Dendritic cell treated with granulocyte-macrophage colony-stimulating factor and Interleukin-4, amounts not matched to agents 40 ng/mL and 50 ng/mL, for 4 days (primary cell): ENCODE data around the gene HTT-AS.

Experiments used
- H3K27ac Mint-ChIP-seq: one replicate; pipeline ENCODE4 v1.8.0; 2022; ENCODE audit warnings: mild to moderate bottlenecking, mixed read lengths
- H3K27me3 Mint-ChIP-seq: one replicate; pipeline ENCODE4 v1.8.0; 2022; ENCODE audit warnings: mild to moderate bottlenecking, mixed read lengths
- H3K36me3 Mint-ChIP-seq: one replicate; pipeline ENCODE4 v1.8.0; 2022; ENCODE audit warnings: low read depth, mixed read lengths
- H3K4me1 Mint-ChIP-seq: one replicate; pipeline ENCODE4 v1.8.0; 2022; ENCODE audit warnings: low read depth, mixed read lengths
- H3K4me3 Mint-ChIP-seq: one replicate; pipeline ENCODE4 v1.8.0; 2022; ENCODE audit warnings: mild to moderate bottlenecking, moderate library complexity, mixed read lengths
- H3K9me3 Mint-ChIP-seq: one replicate; pipeline ENCODE4 v1.8.0; 2022; ENCODE audit warnings: mixed read lengths
- intact Hi-C: fragments of 100-400 bp; cut with micrococcal nuclease; formaldehyde crosslinking; loops from one replicate; pipeline ENCODE4 v1.15.0; 2022

Gene HTT-AS

GRCh38 chr4:3077796-3078195, 3.5 kb upstream of the HTT-AS start:
- peaks cover 37% of the 10 kb centered on the region for H3K4me1 Mint-ChIP-seq
- no peaks in the 10 kb centered on the region for H3K9me3 Mint-ChIP-seq
- intact Hi-C loops = loop anchor here (2.0 to 10.0 kb wide), 2 partner anchors 31 to 113 kb away; partner anchors contain the start of genes GRK4 and NOP14

DNA sequence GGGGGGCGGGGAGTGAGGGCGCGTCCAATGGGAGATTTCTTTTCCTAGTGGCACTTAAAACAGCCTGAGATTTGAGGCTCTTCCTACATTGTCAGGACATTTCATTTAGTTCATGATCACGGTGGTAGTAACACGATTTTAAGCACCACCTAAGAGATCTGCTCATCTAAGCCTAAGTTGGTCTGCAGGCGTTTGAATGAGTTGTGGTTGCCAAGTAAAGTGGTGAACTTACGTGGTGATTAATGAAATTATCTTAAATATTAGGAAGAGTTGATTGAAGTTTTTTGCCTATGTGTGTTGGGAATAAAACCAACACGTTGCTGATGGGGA, 1.3 kb upstream of the HTT-AS start:
- Mint-ChIP-seq H3K4me1 (peaks cover 34% of the 10 kb centered on the region), H3K4me3 (peak overlapping the region; percentile 97), H3K27ac (peak overlapping the region; percentile 97), H3K36me3 (peaks cover 23% of the 10 kb centered on the region), H3K27me3 (peaks cover 4% of the 10 kb centered on the region), H3K9me3 (no peaks in the 10 kb centered on the region)
- intact Hi-C loops = loop anchor here (10.0 kb wide), 1 partner anchor 111 kb away; the partner anchor contains the start of genes GRK4 and NOP14

More at GRCh38 chr4:3077796-3078195, 3.5 kb upstream of the HTT-AS start:
- Mint-ChIP-seq H3K27ac (peak overlapping the region; percentile 65), H3K27me3 (peaks cover 3% of the 10 kb centered on the region), H3K4me3 (no peak overlapping the region), H3K36me3 (peaks cover 23% of the 10 kb centered on the region)

DNA sequence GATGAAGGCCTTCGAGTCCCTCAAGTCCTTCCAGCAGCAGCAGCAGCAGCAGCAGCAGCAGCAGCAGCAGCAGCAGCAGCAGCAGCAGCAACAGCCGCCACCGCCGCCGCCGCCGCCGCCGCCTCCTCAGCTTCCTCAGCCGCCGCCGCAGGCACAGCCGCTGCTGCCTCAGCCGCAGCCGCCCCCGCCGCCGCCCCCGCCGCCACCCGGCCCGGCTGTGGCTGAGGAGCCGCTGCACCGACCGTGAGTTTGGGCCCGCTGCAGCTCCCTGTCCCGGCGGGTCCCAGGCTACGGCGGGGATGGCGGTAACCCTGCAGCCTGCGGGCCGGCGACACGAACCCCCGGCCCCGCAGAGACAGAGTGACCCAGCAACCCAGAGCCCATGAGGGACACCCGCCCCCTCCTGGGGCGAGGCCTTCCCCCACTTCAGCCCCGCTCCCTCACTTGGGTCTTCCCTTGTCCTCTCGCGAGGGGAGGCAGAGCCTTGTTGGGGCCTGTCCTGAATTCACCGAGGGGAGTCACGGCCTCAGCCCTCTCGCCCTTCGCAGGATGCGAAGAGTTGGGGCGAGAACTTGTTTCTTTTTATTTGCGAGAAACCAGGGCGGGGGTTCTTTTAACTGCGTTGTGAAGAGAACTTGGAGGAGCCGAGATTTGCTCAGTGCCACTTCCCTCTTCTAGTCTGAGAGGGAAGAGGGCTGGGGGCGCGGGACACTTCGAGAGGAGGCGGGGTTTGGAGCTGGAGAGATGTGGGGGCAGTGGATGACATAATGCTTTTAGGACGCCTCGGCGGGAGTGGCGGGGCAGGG, 711 bp upstream of the HTT-AS start:
- Mint-ChIP-seq H3K27me3 (peaks cover 8% of the 10 kb centered on the region), H3K27ac (peak overlapping the region; percentile 97), H3K9me3 (no peaks in the 10 kb centered on the region), H3K4me1 (peaks cover 34% of the 10 kb centered on the region), H3K4me3 (peak overlapping the region; percentile 97), H3K36me3 (peaks cover 23% of the 10 kb centered on the region)
- intact Hi-C loops = loop anchor here (10.0 kb wide), 1 partner anchor 110 kb away; the partner anchor contains the start of genes GRK4 and NOP14

- Mint-ChIP-seq H3K4me1 (peaks cover 19% of the 10 kb centered on the region), H3K9me3 (no peaks in the 10 kb centered on the region), H3K27me3 (peaks cover 20% of the 10 kb centered on the region), H3K27ac (peak overlapping the region; percentile 97), H3K4me3 (peak overlapping the region; percentile 66), H3K36me3 (peaks cover 18% of the 10 kb centered on the region)
- intact Hi-C loops = loop anchor here (10.0 kb wide), 1 partner anchor 109 kb away; the partner anchor contains the start of genes GRK4 and NOP14
Measured at GRCh38 chr4:3073158-3074077, 920 bp downstream of the HTT-AS start.

DNA sequence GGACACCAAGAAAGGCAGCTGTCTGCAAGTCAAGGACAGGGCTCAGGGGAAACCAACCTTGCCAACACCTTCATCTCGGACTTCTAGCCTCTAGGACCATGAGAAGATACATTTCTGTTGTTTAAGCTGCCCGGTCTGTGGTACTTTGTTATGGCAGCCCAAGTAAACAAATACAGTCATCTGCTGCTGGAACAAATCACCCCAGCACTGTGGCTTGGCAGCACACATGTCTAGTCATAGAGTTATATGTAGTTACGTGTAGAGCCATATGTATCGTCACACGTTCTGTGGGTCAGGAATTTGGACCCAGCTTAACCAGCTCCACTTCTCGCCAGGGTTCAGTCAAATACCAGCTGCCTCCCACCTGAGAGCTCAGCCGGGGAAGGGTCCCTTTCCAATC, 2.5 kb downstream of the HTT-AS start:
- Mint-ChIP-seq H3K27ac (no peak overlapping the region), H3K4me1 (peaks cover 23% of the 10 kb centered on the region), H3K27me3 (peaks cover 23% of the 10 kb centered on the region), H3K9me3 (no peaks in the 10 kb centered on the region), H3K4me3 (no peak overlapping the region), H3K36me3 (peaks cover 18% of the 10 kb centered on the region)
- intact Hi-C loops = loop anchor here (10.0 kb wide), 1 partner anchor 107 kb away; the partner anchor contains the start of genes GRK4 and NOP14

- no peak overlapping the region for H3K4me3 Mint-ChIP-seq
- H3K4me1 Mint-ChIP-seq = peaks cover 28% of the 10 kb centered on the region
- peaks cover 16% of the 10 kb centered on the region for H3K36me3 Mint-ChIP-seq
- no peak overlapping the region for H3K27ac Mint-ChIP-seq
- H3K27me3 Mint-ChIP-seq = peaks cover 23% of the 10 kb centered on the region
- H3K9me3 Mint-ChIP-seq = no peaks in the 10 kb centered on the region
- intact Hi-C loops = loop anchor here (10.0 kb wide), 1 partner anchor 106 kb away; the partner anchor contains the start of genes GRK4 and NOP14
Measured at GRCh38 chr4:3070709-3071500, 3.4 kb downstream of the HTT-AS start.

DNA sequence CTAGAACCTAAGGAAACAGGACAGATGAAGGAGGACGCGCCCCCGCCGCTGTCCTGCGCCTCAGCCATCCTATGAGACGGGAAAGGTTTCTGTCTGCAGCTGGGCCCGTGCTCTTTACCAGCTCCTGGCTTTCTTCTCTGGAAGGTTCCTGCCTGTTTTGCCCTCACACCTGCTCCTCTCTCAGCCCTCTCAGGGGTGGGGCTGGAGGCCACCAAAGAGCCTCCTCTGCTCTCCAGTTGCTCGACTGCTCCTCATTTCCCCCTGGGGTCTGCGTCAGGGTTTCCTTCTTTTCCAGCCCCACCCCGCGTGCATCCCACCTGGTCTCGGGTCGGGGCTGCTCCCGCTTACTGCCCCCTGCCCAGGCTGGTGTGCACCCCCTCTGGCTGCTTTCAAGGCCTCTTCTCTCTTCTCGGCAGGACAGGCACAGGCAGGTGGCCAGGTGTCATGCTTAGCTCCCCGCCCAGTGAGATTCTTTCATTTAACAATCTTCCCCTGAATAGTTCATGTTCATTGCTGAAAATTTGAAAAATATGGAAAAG, 4.6 kb downstream of the HTT-AS start:
- Mint-ChIP-seq H3K9me3 (no peaks in the 10 kb centered on the region), H3K27me3 (peaks cover 28% of the 10 kb centered on the region), H3K27ac (no peak overlapping the region), H3K4me3 (no peak overlapping the region), H3K4me1 (peaks cover 20% of the 10 kb centered on the region), H3K36me3 (peaks cover 6% of the 10 kb centered on the region)
- intact Hi-C loops = loop anchor here (10.0 kb wide), 1 partner anchor 105 kb away; the partner anchor contains the start of genes GRK4 and NOP14

GRCh38 chr4:3067473-3068001, 6.8 kb downstream of the HTT-AS start:
- H3K4me3 Mint-ChIP-seq = no peak overlapping the region
- H3K9me3 Mint-ChIP-seq = no peaks in the 10 kb centered on the region
- peaks cover 32% of the 10 kb centered on the region for H3K27me3 Mint-ChIP-seq
- intact Hi-C loops = no loop called here
- H3K4me1 Mint-ChIP-seq = peaks cover 31% of the 10 kb centered on the region
- H3K27ac Mint-ChIP-seq = peak overlapping the region; percentile 39
- no peaks in the 10 kb centered on the region for H3K36me3 Mint-ChIP-seq

DNA sequence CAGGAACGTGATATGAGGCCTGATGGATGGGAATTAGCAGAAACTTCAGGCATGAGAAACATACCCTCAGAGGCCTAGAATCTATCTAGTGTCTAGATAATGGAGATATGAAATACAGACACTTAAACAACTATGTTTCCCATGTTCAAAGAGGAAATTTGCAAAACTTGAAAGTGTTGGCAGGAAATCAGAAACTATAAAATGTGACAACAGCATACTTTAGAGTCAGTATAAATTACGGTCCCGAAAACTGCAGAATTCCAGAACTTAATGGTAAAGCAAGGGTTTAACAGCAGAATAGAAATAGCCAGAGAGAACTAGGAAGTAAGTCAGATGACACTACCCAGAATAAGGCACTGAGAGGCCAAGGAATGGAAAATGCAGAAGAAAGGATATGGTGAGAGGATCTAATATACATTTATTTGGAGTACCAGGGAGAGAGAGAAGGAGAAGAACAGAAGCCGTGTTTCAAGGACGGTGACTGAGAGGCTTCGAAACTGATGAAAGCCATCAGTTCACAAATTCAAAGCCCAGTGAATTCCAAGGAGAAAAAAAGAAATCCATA, 7.4 kb downstream of the HTT-AS start:
- intact Hi-C loops = no loop called here
- Mint-ChIP-seq H3K27ac (peak overlapping the region; percentile 39), H3K4me1 (peaks cover 36% of the 10 kb centered on the region), H3K36me3 (no peaks in the 10 kb centered on the region), H3K9me3 (no peaks in the 10 kb centered on the region), H3K4me3 (no peak overlapping the region), H3K27me3 (peaks cover 35% of the 10 kb centered on the region)

GRCh38 chr4:3065551-3065950, 8.8 kb downstream of the HTT-AS start:
- Mint-ChIP-seq H3K9me3 (no peaks in the 10 kb centered on the region), H3K4me3 (no peak overlapping the region), H3K4me1 (peaks cover 44% of the 10 kb centered on the region), H3K27ac (no peak overlapping the region), H3K36me3 (no peaks in the 10 kb centered on the region), H3K27me3 (peaks cover 41% of the 10 kb centered on the region)
- intact Hi-C loops = no loop called here

- Mint-ChIP-seq H3K9me3 (no peaks in the 10 kb centered on the region), H3K4me3 (peak overlapping the region; percentile 30), H3K36me3 (no peaks in the 10 kb centered on the region), H3K27me3 (peaks cover 27% of the 10 kb centered on the region), H3K27ac (no peak overlapping the region), H3K4me1 (peaks cover 57% of the 10 kb centered on the region)
- intact Hi-C loops = no loop called here
Measured at GRCh38 chr4:3062471-3062870, 11.9 kb downstream of the HTT-AS start.

GRCh38 chr4:3060946-3061345, 13.4 kb downstream of the HTT-AS start:
- intact Hi-C loops = no loop called here
- no peak overlapping the region for H3K27ac Mint-ChIP-seq
- peaks cover 12% of the 10 kb centered on the region for H3K9me3 Mint-ChIP-seq
- H3K36me3 Mint-ChIP-seq = peaks cover 4% of the 10 kb centered on the region
- H3K4me1 Mint-ChIP-seq = peaks cover 42% of the 10 kb centered on the region
- H3K4me3 Mint-ChIP-seq = no peak overlapping the region
- H3K27me3 Mint-ChIP-seq = peaks cover 34% of the 10 kb centered on the region
